ENCODE measurements around the gene F7.

GRCh38 chr13:113151745-113152690 lies 46.4 kb downstream of the F7 start:
- TF ChIP-seq, protein P1, sequence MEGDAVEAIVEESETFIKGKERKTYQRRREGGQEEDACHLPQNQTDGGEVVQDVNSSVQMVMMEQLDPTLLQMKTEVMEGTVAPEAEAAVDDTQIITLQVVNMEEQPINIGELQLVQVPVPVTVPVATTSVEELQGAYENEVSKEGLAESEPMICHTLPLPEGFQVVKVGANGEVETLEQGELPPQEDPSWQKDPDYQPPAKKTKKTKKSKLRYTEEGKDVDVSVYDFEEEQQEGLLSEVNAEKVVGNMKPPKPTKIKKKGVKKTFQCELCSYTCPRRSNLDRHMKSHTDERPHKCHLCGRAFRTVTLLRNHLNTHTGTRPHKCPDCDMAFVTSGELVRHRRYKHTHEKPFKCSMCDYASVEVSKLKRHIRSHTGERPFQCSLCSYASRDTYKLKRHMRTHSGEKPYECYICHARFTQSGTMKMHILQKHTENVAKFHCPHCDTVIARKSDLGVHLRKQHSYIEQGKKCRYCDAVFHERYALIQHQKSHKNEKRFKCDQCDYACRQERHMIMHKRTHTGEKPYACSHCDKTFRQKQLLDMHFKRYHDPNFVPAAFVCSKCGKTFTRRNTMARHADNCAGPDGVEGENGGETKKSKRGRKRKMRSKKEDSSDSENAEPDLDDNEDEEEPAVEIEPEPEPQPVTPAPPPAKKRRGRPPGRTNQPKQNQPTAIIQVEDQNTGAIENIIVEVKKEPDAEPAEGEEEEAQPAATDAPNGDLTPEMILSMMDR (IDR thresholded peaks at IDR 0.05; ENCODE audit: low read depth, low read length), result no peak
- TF ChIP-seq EZH2phosphoT487 (IDR thresholded peaks at IDR 0.05; ENCODE audit: low read depth), result no peak
